ENCODE data around the gene ZBTB6. TPM values are rescaled to one million over a fixed set of nuclear protein-coding genes. Genes with fewer than 3 reads are reported as not detected.

ZBTB6 gene
- total and polyA plus RNA-seq, 9 of the 15 experiments (the other 6 are each of a cell fraction or from before 2014, with no cell fraction given) = 1.4 to 7.2 (median 5.3) TPM

- FAIRE-seq (no peak), DNase-seq (ENCODE audit: extremely low read depth in 1 of 4, low spot score in 3 of 4) (no peak), ATAC-seq (no peak)
- Histone ChIP-seq H2AFZ (ENCODE audit: low read depth, low read length) (no peak overlapping the region), H3K27ac (ENCODE audit: extremely low read depth, low read depth, low read length) (no peak overlapping the region), H3K79me2 (ENCODE audit: control insufficient read depth, insufficient read depth, low read length) (peaks cover 13% of the 10 kb centered on the region), H3K9ac (ENCODE audit: insufficient read depth in 1 of 2, low read depth in 2 of 2, low read length in 2 of 2) (no peak overlapping the region), H3K9me3 (replicated peaks; ENCODE audit: control insufficient read depth, insufficient read depth, low read depth, low read length) (no peaks in the 10 kb centered on the region), H3K27me3 (ENCODE audit: control insufficient read depth in 2 of 2, insufficient read depth in 2 of 2, low read length in 2 of 2) (no peaks in the 10 kb centered on the region), H3K9me1 (ENCODE audit: control insufficient read depth, insufficient read depth, low read length) (no peaks in the 10 kb centered on the region), H3K4me3 (no peak overlapping the region), H3K4me1 (replicated peaks in 1 of 2; ENCODE audit: control insufficient read depth in 2 of 2, insufficient read depth in 2 of 2, low read length in 2 of 2) (no peaks in the 10 kb centered on the region), H4K20me1 (replicated peaks; ENCODE audit: control insufficient read depth, insufficient read depth, low read length) (no peaks in the 10 kb centered on the region), H3K4me2 (ENCODE audit: insufficient read depth, low read length) (no peak overlapping the region), H3K36me3 (ENCODE audit: control insufficient read depth, insufficient read depth, low read length) (peaks cover 5% of the 10 kb centered on the region; the same call in 1 of the 3 replicates)
- no TSS peak for BruUV-seq (replicated peaks)
- in situ Hi-C loops (cut with MboI) (no loop called here), intact Hi-C loops (cut with micrococcal nuclease) (no loop called here)
- ChIA-PET POLR2A (interaction anchor here (1.6 kb wide), 1 partner anchor 15 kb away, joined by 6 read pairs; the partner anchor contains the start of gene RABGAP1), CTCF (ENCODE audit: low intra/inter-chr PET ratio) (no interaction called here)
- TF ChIP-seq E2F6 (IDR thresholded peaks at IDR 0.05; ENCODE audit: borderline replicate concordance in 1 of 2, extremely low read depth in 1 of 2, insufficient read depth in 1 of 2, insufficient read length in 1 of 2, low read depth in 1 of 2, low read length in 1 of 2, poor library complexity in 1 of 2, severe bottlenecking in 1 of 2) (no peak), NFIC (IDR thresholded peaks at IDR 0.05) (no peak), LARP7 (IDR thresholded peaks at IDR 0.05) (no peak), ZNF274 (IDR thresholded peaks at IDR 0.05; ENCODE audit: borderline replicate concordance, low read depth, low read length) (no peak), NR2C1 (IDR thresholded peaks at IDR 0.05) (no peak), NR2C1 (tag; IDR thresholded peaks at IDR 0.05) (no peak), SNIP1 (IDR thresholded peaks at IDR 0.05; ENCODE audit: low read depth) (no peak)
Observed at GRCh38 chr9:122955961-122956360, 42.8 kb upstream of the ZBTB6 start.
